Measurements from ENCODE around the gene CAMTA1. TPM values are rescaled to one million over a fixed set of nuclear protein-coding genes. Genes with fewer than 3 reads are reported as not detected.

The CAMTA1 gene
- total and polyA plus RNA-seq, 4 donors, result 48.1 to 140 (median 52.3) TPM

DNA sequence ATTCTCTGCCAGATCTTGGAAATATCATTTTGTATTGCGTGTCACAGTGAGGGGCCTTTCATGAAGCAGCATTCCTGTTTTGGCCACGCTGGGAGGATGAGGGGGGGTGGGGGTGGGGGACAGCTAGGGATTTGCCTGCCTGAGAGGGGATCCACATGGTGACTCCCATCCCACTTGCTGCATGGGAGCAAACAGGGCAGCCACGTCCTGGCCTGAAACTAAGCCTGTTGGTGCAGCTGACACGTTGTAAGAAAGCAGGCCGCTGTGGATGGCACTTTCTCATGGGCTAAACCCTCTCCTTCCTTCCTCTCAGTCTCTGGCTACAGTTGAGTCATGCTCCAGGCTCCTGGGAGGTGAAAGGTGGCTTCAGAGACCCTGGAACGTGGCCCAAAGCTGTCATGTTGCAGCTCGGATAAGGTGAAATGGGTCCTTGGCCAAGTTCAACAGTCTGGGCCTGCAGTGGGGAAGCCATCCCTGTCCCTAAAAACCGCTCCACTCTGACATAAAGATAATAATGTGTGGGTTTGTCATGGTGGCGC lies 639.2 kb downstream of the CAMTA1 start:
- no peak overlapping the region for H3K27ac ChIP-seq (ENCODE audit: low read depth in 1 of 2, low read length in 1 of 2)
- ATAC-seq (ENCODE audit: insufficient read depth, low FRiP score), result no peak
- WGBS, 2 donors, result 90% methylated on average over 9 of the region's 9 CpGs
- no peak overlapping the region for H3K4me3 ChIP-seq
- no peak overlapping the region for H3K9ac ChIP-seq (ENCODE audit: insufficient read depth in 1 of 2, low read length in 2 of 2)
- TF ChIP-seq, protein P1, sequence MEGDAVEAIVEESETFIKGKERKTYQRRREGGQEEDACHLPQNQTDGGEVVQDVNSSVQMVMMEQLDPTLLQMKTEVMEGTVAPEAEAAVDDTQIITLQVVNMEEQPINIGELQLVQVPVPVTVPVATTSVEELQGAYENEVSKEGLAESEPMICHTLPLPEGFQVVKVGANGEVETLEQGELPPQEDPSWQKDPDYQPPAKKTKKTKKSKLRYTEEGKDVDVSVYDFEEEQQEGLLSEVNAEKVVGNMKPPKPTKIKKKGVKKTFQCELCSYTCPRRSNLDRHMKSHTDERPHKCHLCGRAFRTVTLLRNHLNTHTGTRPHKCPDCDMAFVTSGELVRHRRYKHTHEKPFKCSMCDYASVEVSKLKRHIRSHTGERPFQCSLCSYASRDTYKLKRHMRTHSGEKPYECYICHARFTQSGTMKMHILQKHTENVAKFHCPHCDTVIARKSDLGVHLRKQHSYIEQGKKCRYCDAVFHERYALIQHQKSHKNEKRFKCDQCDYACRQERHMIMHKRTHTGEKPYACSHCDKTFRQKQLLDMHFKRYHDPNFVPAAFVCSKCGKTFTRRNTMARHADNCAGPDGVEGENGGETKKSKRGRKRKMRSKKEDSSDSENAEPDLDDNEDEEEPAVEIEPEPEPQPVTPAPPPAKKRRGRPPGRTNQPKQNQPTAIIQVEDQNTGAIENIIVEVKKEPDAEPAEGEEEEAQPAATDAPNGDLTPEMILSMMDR (IDR thresholded peaks at IDR 0.05; ENCODE audit: control extremely low read depth, extremely low read depth), result no peak
- no peaks in the 10 kb centered on the region for H3K4me1 ChIP-seq (ENCODE audit: control insufficient read depth in 5 of 5, insufficient read depth in 5 of 5, low read length in 5 of 5)
- H3K36me3 ChIP-seq (ENCODE audit: control insufficient read depth in 4 of 4, insufficient read depth in 4 of 4, low read length in 4 of 4), result no peaks in the 10 kb centered on the region
- DNase-seq, result peak in 2 of 3 donors; percentile 6 to 18
- no peaks in the 10 kb centered on the region for H3K9me3 ChIP-seq (ENCODE audit: control insufficient read depth in 4 of 4, insufficient read depth in 3 of 4, low read length in 3 of 4)
- no peaks in the 10 kb centered on the region for H3K27me3 ChIP-seq (ENCODE audit: control insufficient read depth in 3 of 3, insufficient read depth in 3 of 3, low read length in 2 of 3)

DNA sequence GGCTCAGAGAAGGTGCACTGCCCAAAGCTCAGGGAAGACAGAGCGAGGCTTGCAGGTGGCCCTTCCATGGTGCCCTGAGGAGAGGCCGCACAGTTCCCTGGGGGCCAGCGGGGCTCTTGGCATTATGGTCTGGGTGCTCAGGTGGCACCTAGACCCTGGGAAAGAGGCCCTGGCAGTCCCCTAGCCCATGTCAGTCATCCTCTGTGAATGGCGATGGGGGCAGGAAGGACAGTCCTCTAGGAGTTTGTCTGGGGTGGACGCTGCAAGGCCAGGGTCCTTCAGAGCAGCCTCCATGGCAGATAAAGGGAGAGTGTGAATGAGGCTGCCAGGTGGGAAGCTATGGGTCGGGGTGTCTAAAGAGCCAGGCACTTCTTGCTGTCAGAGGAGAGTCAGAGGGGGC lies 640.0 kb downstream of the CAMTA1 start:
- no peaks in the 10 kb centered on the region for H3K27me3 ChIP-seq (ENCODE audit: control insufficient read depth in 3 of 3, insufficient read depth in 3 of 3, low read length in 2 of 3)
- WGBS, 2 donors, result 94 to 96% methylated on average over 6 of the region's 6 CpGs
- ATAC-seq (ENCODE audit: insufficient read depth, low FRiP score) (no peak), DNase-seq (no peak)
- no peak overlapping the region for H3K27ac ChIP-seq (ENCODE audit: low read depth in 1 of 2, low read length in 1 of 2)
- no peaks in the 10 kb centered on the region for H3K9me3 ChIP-seq (ENCODE audit: control insufficient read depth in 4 of 4, insufficient read depth in 3 of 4, low read length in 3 of 4)
- no peaks in the 10 kb centered on the region for H3K36me3 ChIP-seq (ENCODE audit: control insufficient read depth in 4 of 4, insufficient read depth in 4 of 4, low read length in 4 of 4)
- TF ChIP-seq, protein P1 (IDR thresholded peaks at IDR 0.05; ENCODE audit: control extremely low read depth, extremely low read depth), result no peak
- H3K4me1 ChIP-seq (ENCODE audit: control insufficient read depth in 5 of 5, insufficient read depth in 5 of 5, low read length in 5 of 5), result no peaks in the 10 kb centered on the region
- no peak overlapping the region for H3K9ac ChIP-seq (ENCODE audit: insufficient read depth in 1 of 2, low read length in 2 of 2)
- H3K4me3 ChIP-seq, result no peak overlapping the region

DNA sequence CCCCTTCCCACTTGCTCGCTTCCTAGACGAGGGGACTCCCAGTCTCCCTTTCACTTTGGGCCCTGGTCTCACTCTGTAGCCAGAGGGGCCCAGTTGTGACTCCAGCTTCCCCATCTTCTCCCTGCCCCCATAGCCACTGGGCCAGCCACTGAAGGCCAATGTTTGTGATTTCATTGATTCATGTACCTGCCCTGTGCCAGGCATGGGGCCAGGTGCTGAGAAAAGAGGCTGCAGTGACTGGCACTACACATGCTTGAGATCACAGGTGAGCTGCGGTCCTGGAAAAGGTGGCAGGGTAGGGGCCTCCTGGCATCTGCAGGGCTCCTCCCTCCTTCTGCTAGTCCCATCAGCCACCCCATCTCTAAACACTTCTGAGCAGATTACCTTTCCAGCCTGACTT lies 640.5 kb downstream of the CAMTA1 start:
- ATAC-seq (ENCODE audit: insufficient read depth, low FRiP score) (no peak), DNase-seq (no peak)
- H3K27ac ChIP-seq (ENCODE audit: low read depth in 1 of 2, low read length in 1 of 2), result no peak overlapping the region
- H3K27me3 ChIP-seq (ENCODE audit: control insufficient read depth in 3 of 3, insufficient read depth in 3 of 3, low read length in 2 of 3), result no peaks in the 10 kb centered on the region
- TF ChIP-seq, protein P1 (IDR thresholded peaks at IDR 0.05; ENCODE audit: control extremely low read depth, extremely low read depth), result no peak
- H3K36me3 ChIP-seq (ENCODE audit: control insufficient read depth in 4 of 4, insufficient read depth in 4 of 4, low read length in 4 of 4), result no peaks in the 10 kb centered on the region
- no peaks in the 10 kb centered on the region for H3K9me3 ChIP-seq (ENCODE audit: control insufficient read depth in 4 of 4, insufficient read depth in 3 of 4, low read length in 3 of 4)
- no peak overlapping the region for H3K4me3 ChIP-seq
- no peaks in the 10 kb centered on the region for H3K4me1 ChIP-seq (ENCODE audit: control insufficient read depth in 5 of 5, insufficient read depth in 5 of 5, low read length in 5 of 5)
- 84 to 98% methylated on average over 3 of the region's 3 CpGs for WGBS, 2 donors
- no peak overlapping the region for H3K9ac ChIP-seq (ENCODE audit: insufficient read depth in 1 of 2, low read length in 2 of 2)

All from lung (tissue), 12 donors.